ENCODE data around the gene AGRN. TPM values are rescaled to one million over a fixed set of nuclear protein-coding genes. Genes with fewer than 3 reads are reported as not detected.
"Not testable (repeated sequence)": the region's sequence is repeated elsewhere in the genome, so short reads cannot be mapped to it uniquely, and the experiment has no call there.

AGRN gene
- total and polyA plus RNA-seq, 8 donors: 96.8 to 208 (median 149) TPM

DNA sequence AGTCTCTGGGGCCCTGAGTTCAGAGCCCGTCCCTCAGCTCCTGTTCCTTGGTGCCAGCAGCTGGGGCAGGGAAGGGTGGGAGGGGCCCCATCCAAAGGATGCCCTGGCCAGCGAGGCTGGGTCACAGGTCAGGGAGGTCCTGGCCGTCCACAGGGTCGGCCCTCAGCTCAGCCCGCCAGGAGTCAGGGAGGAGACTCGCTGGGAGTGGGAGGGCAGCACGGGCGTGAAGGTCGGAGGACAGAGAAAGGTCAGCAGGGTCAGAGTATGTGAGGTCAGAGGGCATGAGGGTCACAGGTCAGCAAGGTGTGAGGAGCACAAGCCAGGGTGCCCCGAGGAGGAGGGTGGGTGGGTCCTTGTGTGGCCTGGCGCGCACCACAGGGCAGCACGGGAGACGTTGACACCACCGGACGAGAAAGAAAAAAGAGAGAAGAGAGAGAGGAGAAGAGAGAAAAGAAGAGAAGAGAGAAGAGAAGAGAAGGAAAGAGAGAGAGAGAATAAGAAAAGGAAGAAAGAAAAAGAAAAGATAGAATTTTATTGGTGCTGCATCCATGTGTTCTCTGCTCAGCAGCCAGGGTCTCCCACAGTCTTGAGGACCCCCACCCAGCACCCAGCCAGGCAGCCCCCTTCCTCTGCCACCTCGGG is 45.1 kb upstream of the AGRN start:
- TF ChIP-seq, protein P1, sequence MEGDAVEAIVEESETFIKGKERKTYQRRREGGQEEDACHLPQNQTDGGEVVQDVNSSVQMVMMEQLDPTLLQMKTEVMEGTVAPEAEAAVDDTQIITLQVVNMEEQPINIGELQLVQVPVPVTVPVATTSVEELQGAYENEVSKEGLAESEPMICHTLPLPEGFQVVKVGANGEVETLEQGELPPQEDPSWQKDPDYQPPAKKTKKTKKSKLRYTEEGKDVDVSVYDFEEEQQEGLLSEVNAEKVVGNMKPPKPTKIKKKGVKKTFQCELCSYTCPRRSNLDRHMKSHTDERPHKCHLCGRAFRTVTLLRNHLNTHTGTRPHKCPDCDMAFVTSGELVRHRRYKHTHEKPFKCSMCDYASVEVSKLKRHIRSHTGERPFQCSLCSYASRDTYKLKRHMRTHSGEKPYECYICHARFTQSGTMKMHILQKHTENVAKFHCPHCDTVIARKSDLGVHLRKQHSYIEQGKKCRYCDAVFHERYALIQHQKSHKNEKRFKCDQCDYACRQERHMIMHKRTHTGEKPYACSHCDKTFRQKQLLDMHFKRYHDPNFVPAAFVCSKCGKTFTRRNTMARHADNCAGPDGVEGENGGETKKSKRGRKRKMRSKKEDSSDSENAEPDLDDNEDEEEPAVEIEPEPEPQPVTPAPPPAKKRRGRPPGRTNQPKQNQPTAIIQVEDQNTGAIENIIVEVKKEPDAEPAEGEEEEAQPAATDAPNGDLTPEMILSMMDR (IDR thresholded peaks at IDR 0.05): no peak
- DNase-seq (peak in 1 of 4 donors; percentile 75), ATAC-seq (no peak)
- Histone ChIP-seq H3K27me3 (peaks cover 24 to 83% of the 10 kb centered on the region in 2 donors), H3K36me3 (no peaks in the 10 kb centered on the region), H3K4me1 (peaks cover 5 to 8% of the 10 kb centered on the region in 2 donors), H3K9me3 (no peaks in the 10 kb centered on the region), H3K4me3 (no peak overlapping the region), H3K27ac (no peak overlapping the region)
- intact Hi-C loops (cut with DNase I): no loop called here

GRCh38 chr1:975365-975764 is 44.6 kb upstream of the AGRN start:
- H3K4me1 ChIP-seq: peaks cover 5 to 8% of the 10 kb centered on the region in 2 donors
- no peaks in the 10 kb centered on the region for H3K9me3 ChIP-seq
- TF ChIP-seq, protein P1 (IDR thresholded peaks at IDR 0.05): no peak
- peaks cover 21 to 81% of the 10 kb centered on the region in 2 donors for H3K27me3 ChIP-seq
- H3K27ac ChIP-seq: no peak overlapping the region
- no peak overlapping the region for H3K4me3 ChIP-seq
- ATAC-seq (no peak), DNase-seq (no peak)
- intact Hi-C loops (cut with DNase I): no loop called here
- H3K36me3 ChIP-seq: no peaks in the 10 kb centered on the region

GRCh38 chr1:975896-976683 is 43.8 kb upstream of the AGRN start:
- intact Hi-C loops (cut with DNase I): no loop called here
- ATAC-seq: peak; percentile 91

GRCh38 chr1:976791-977190 is 43.1 kb upstream of the AGRN start:
- H3K4me1 ChIP-seq; H3K9me3 ChIP-seq; H3K27ac ChIP-seq; H3K36me3 ChIP-seq; H3K4me3 ChIP-seq; DNase-seq; intact Hi-C loops (cut with DNase I); ATAC-seq: not testable (repeated sequence)
- H3K27me3 ChIP-seq: peaks cover 7 to 81% of the 10 kb centered on the region in 2 donors

More at GRCh38 chr1:975896-976683, 43.8 kb upstream of the AGRN start:
- DNase-seq: peak; percentile 50 to 89 (median 72)
- TF ChIP-seq, protein P1 (IDR thresholded peaks at IDR 0.05): peak in 1 of 2 donors; percentile 63
- Histone ChIP-seq H3K36me3 (no peaks in the 10 kb centered on the region), H3K27ac (no peak overlapping the region), H3K4me3 (no peak overlapping the region), H3K27me3 (peaks cover 14 to 81% of the 10 kb centered on the region in 2 donors), H3K9me3 (no peaks in the 10 kb centered on the region), H3K4me1 (peaks cover 5 to 8% of the 10 kb centered on the region in 2 donors)

- TF ChIP-seq, protein P1 (IDR thresholded peaks at IDR 0.05): no peak
- no peak overlapping the region for H3K4me3 ChIP-seq
- peaks cover 0 to 81% of the 10 kb centered on the region in 2 donors for H3K27me3 ChIP-seq
- no peaks in the 10 kb centered on the region for H3K9me3 ChIP-seq
- intact Hi-C loops (cut with DNase I): no loop called here
- peaks cover 5 to 8% of the 10 kb centered on the region in 2 donors for H3K4me1 ChIP-seq
- DNase-seq: peak in 1 of 4 donors; percentile 65
- H3K27ac ChIP-seq: no peak overlapping the region
- no peak for ATAC-seq
- no peaks in the 10 kb centered on the region for H3K36me3 ChIP-seq
These were observed 41.7 kb upstream of the AGRN start for GRCh38 chr1:978069-978834.

All from left lung (tissue), 10 donors.